ENCODE data around the gene CLSTN2. TPM values are rescaled to one million over a fixed set of nuclear protein-coding genes. Genes with fewer than 3 reads are reported as not detected.
A peak's percentile ranks its signal among the peaks of the same experiment; 100 is the strongest.

Gene CLSTN2
- total and polyA plus RNA-seq, 2 experiments from 2014 or later = 23.0 to 27.0 TPM

DNA sequence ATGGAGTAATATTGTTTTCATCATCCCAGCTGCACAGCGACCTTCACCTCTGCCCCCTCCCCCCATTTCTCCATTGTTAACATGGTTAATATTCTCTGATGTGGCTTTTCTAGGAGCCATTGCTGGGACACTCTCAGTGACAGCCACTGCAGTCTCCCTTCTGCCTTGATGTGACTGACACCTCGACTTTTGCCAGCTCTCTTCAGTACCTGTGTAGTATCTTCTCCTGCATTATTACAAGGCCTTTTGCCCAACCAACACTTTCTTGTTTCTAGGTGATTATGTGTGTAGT is 179.8 kb downstream of the CLSTN2 start:
- no peaks in the 10 kb centered on the region for H4K20me1 ChIP-seq (ENCODE audit: insufficient read depth, poor library complexity, severe bottlenecking)
- H3K27me3 ChIP-seq = no peaks in the 10 kb centered on the region
- H3K4me3 ChIP-seq = no peak overlapping the region
- no peak overlapping the region for H3K27ac ChIP-seq
- DNase-seq (ENCODE audit: low spot score) = no peak
- H2AFZ ChIP-seq = no peak overlapping the region
- no peaks in the 10 kb centered on the region for H3K9me2 ChIP-seq (replicated peaks; ENCODE audit: insufficient read depth)
- H3K36me3 ChIP-seq (replicated peaks; ENCODE audit: insufficient read depth, low read depth) = no peaks in the 10 kb centered on the region
- no peak overlapping the region for H3K4me2 ChIP-seq
- no peaks in the 10 kb centered on the region for H3K79me2 ChIP-seq
- WGBS (ENCODE audit: low lambda C conversion rate, missing lambda C conversion rate) = 70% methylated on average over 2 of the region's 2 CpGs
- H3K4me1 ChIP-seq (ENCODE audit: insufficient read depth) = no peaks in the 10 kb centered on the region
- H3K9me3 ChIP-seq (ENCODE audit: low read depth) = no peaks in the 10 kb centered on the region
- TF ChIP-seq EZH2phosphoT487 (IDR thresholded peaks at IDR 0.05; ENCODE audit: low read depth, severe bottlenecking, unreplicated experiment) = no peak
- TF ChIP-seq, protein P1, sequence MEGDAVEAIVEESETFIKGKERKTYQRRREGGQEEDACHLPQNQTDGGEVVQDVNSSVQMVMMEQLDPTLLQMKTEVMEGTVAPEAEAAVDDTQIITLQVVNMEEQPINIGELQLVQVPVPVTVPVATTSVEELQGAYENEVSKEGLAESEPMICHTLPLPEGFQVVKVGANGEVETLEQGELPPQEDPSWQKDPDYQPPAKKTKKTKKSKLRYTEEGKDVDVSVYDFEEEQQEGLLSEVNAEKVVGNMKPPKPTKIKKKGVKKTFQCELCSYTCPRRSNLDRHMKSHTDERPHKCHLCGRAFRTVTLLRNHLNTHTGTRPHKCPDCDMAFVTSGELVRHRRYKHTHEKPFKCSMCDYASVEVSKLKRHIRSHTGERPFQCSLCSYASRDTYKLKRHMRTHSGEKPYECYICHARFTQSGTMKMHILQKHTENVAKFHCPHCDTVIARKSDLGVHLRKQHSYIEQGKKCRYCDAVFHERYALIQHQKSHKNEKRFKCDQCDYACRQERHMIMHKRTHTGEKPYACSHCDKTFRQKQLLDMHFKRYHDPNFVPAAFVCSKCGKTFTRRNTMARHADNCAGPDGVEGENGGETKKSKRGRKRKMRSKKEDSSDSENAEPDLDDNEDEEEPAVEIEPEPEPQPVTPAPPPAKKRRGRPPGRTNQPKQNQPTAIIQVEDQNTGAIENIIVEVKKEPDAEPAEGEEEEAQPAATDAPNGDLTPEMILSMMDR (IDR thresholded peaks at IDR 0.05; ENCODE audit: poor library complexity) = no peak
- TF ChIP-seq EZH2 (IDR thresholded peaks at IDR 0.05; ENCODE audit: borderline replicate concordance) = no peak

DNA sequence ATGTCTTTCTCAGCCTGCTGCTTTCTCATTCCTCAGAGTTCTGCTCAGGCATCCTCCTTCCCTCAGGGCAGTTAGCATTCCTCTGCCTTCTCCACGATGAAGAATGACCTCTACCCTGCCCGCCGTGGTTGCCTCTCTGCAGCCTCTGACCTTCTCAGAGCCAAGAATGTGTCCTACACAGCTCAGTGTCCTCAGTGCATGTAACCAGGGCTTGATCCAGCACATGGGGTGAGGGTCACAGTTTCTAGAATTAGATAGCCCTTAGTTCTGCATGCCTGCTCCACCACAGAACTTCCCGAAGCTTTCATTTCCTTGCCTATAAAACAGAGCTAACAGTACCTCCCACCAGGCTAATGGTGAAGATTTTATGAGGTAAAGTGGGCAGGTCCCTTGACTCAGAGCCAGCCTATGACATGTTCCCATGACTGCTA is 182.1 kb downstream of the CLSTN2 start:
- Histone ChIP-seq H3K27ac (no peak overlapping the region), H3K36me3 (replicated peaks; ENCODE audit: insufficient read depth, low read depth) (no peaks in the 10 kb centered on the region), H3K4me1 (ENCODE audit: insufficient read depth) (no peaks in the 10 kb centered on the region), H3K4me2 (peak overlapping the region; percentile 16), H3K9me3 (ENCODE audit: low read depth) (no peaks in the 10 kb centered on the region), H3K79me2 (no peaks in the 10 kb centered on the region), H4K20me1 (ENCODE audit: insufficient read depth, poor library complexity, severe bottlenecking) (no peaks in the 10 kb centered on the region), H3K27me3 (no peaks in the 10 kb centered on the region), H2AFZ (no peak overlapping the region), H3K4me3 (no peak overlapping the region), H3K9me2 (replicated peaks; ENCODE audit: insufficient read depth) (no peaks in the 10 kb centered on the region)
- WGBS (ENCODE audit: low lambda C conversion rate, missing lambda C conversion rate) = 39% methylated on average over 4 of the region's 4 CpGs
- TF ChIP-seq, protein P1 (IDR thresholded peaks at IDR 0.05; ENCODE audit: poor library complexity) = no peak
- TF ChIP-seq EZH2phosphoT487 (IDR thresholded peaks at IDR 0.05; ENCODE audit: low read depth, severe bottlenecking, unreplicated experiment) (no peak), EZH2 (IDR thresholded peaks at IDR 0.05; ENCODE audit: borderline replicate concordance) (no peak)
- peak; percentile 7 for DNase-seq (ENCODE audit: low spot score)

DNA sequence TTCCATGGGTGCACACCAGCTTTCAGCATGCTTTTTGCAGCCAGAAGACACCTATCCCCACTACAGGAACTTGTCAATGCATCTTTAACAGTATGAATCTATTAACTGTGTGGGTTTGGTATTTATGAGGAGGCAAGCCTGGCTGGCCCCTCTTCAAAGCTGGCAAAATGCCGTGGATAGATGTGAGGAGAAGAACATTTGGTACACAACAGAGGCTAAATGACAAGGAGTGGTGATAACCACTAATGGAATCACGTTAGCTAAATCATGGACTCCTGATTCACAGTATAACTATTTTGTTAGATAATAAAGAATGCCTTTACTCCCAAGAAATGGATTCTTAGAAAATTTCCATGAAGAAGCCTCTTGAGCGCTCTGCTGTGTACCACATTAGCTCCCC is 187.2 kb downstream of the CLSTN2 start:
- no peaks in the 10 kb centered on the region for H3K36me3 ChIP-seq (replicated peaks; ENCODE audit: insufficient read depth, low read depth)
- DNase-seq (ENCODE audit: low spot score) = no peak
- no peak overlapping the region for H3K4me2 ChIP-seq
- H4K20me1 ChIP-seq (ENCODE audit: insufficient read depth, poor library complexity, severe bottlenecking) = no peaks in the 10 kb centered on the region
- no peak overlapping the region for H2AFZ ChIP-seq
- H3K27ac ChIP-seq = no peak overlapping the region
- no peaks in the 10 kb centered on the region for H3K79me2 ChIP-seq
- H3K4me1 ChIP-seq (ENCODE audit: insufficient read depth) = no peaks in the 10 kb centered on the region
- 20% methylated on average over 3 of the region's 3 CpGs for WGBS (ENCODE audit: low lambda C conversion rate, missing lambda C conversion rate)
- no peaks in the 10 kb centered on the region for H3K27me3 ChIP-seq
- no peaks in the 10 kb centered on the region for H3K9me2 ChIP-seq (replicated peaks; ENCODE audit: insufficient read depth)
- TF ChIP-seq EZH2 (IDR thresholded peaks at IDR 0.05; ENCODE audit: borderline replicate concordance) (no peak), EZH2phosphoT487 (IDR thresholded peaks at IDR 0.05; ENCODE audit: low read depth, severe bottlenecking, unreplicated experiment) (no peak)
- TF ChIP-seq, protein P1 (IDR thresholded peaks at IDR 0.05; ENCODE audit: poor library complexity) = no peak
- H3K4me3 ChIP-seq = no peak overlapping the region
- H3K9me3 ChIP-seq (ENCODE audit: low read depth) = no peaks in the 10 kb centered on the region

DNA sequence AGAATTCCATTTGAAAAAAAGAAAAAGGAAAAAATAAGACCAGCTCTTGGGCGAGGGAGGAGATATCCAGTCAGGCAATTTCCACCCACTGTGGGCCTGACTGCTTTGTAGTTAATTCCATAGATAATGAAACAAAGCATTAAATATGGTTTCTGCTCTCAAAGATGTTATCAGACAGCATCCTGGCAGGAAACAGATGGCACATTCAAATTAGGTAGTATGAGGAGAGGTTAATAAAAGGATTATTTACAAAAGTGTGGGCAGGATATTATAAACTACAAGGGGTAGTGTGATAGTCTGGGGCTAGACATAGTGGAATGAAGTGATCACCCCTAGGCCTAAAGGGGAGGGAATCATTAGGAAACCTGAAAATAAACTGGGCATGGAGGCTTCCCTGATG is 193.2 kb downstream of the CLSTN2 start:
- Histone ChIP-seq H3K27me3 (no peaks in the 10 kb centered on the region), H3K9me3 (ENCODE audit: low read depth) (no peaks in the 10 kb centered on the region), H3K4me2 (no peak overlapping the region), H3K9me2 (replicated peaks; ENCODE audit: insufficient read depth) (no peaks in the 10 kb centered on the region), H3K79me2 (no peaks in the 10 kb centered on the region), H4K20me1 (ENCODE audit: insufficient read depth, poor library complexity, severe bottlenecking) (no peaks in the 10 kb centered on the region), H3K36me3 (replicated peaks; ENCODE audit: insufficient read depth, low read depth) (no peaks in the 10 kb centered on the region), H3K4me1 (ENCODE audit: insufficient read depth) (no peaks in the 10 kb centered on the region), H3K4me3 (no peak overlapping the region), H2AFZ (no peak overlapping the region), H3K27ac (no peak overlapping the region)
- DNase-seq (ENCODE audit: low spot score) = no peak
- TF ChIP-seq, protein P1 (IDR thresholded peaks at IDR 0.05; ENCODE audit: poor library complexity) = no peak
- TF ChIP-seq EZH2phosphoT487 (IDR thresholded peaks at IDR 0.05; ENCODE audit: low read depth, severe bottlenecking, unreplicated experiment) = no peak
- TF ChIP-seq EZH2 (IDR thresholded peaks at IDR 0.05; ENCODE audit: borderline replicate concordance) = no peak
- WGBS (ENCODE audit: low lambda C conversion rate, missing lambda C conversion rate) = 50% methylated on average over 1 of the region's 1 CpG

Data from hepatocyte (in vitro differentiated cells).